ENCODE measurements around the gene CFAP77. TPM values are rescaled to one million over a fixed set of nuclear protein-coding genes. Genes with fewer than 3 reads are reported as not detected.

The CFAP77 gene
- total RNA-seq, 1 donor from 2014 or later: 1.8 TPM

GRCh38 chr9:132609184-132609583 is 199.2 kb downstream of the CFAP77 start:
- no peaks in the 10 kb centered on the region for H3K9me3 Mint-ChIP-seq
- Histone ChIP-seq H3K9me3 (ENCODE audit: low read depth) (no peaks in the 10 kb centered on the region), H4K20me1 (ENCODE audit: low read depth) (peaks cover 65% of the 10 kb centered on the region), H3K27ac (no peak overlapping the region), H3K4me3 (no peak overlapping the region), H3K27me3 (peaks cover 7% of the 10 kb centered on the region), H2AFZ (replicated peaks) (no peak overlapping the region), H3K36me3 (no peaks in the 10 kb centered on the region), H3F3A (ENCODE audit: low read depth) (peaks cover 46% of the 10 kb centered on the region), H3K4me2 (peak overlapping the region; percentile 38), H3K79me2 (ENCODE audit: low read depth) (no peaks in the 10 kb centered on the region), H3K9ac (no peak overlapping the region), H3K4me1 (peaks cover 33% of the 10 kb centered on the region)
- peaks cover 30% of the 10 kb centered on the region for H3K36me3 Mint-ChIP-seq
- peak overlapping the region; percentile 83 for H3K27ac Mint-ChIP-seq
- H3K27me3 Mint-ChIP-seq (ENCODE audit: insufficient read depth, low read depth): peaks cover 6% of the 10 kb centered on the region
- H3K4me3 Mint-ChIP-seq: no peak overlapping the region
- DNase-seq (ENCODE audit: low spot score): peak; percentile 88
- TF ChIP-seq EZH2phosphoT487 (IDR thresholded peaks at IDR 0.05) (peak; percentile 62), CTCF (IDR thresholded peaks at IDR 0.05) (peak; percentile 54), EZH2 (IDR thresholded peaks at IDR 0.05) (no peak)
- peaks cover 60% of the 10 kb centered on the region for H3K4me1 Mint-ChIP-seq

- peaks cover 6% of the 10 kb centered on the region for H3K27me3 Mint-ChIP-seq (ENCODE audit: insufficient read depth, low read depth)
- Histone ChIP-seq H4K20me1 (ENCODE audit: low read depth) (peaks cover 61% of the 10 kb centered on the region), H3K27ac (no peak overlapping the region), H2AFZ (replicated peaks) (no peak overlapping the region), H3K4me3 (no peak overlapping the region), H3K36me3 (no peaks in the 10 kb centered on the region), H3K4me1 (peaks cover 30% of the 10 kb centered on the region), H3K79me2 (ENCODE audit: low read depth) (no peaks in the 10 kb centered on the region), H3K9me3 (ENCODE audit: low read depth) (no peaks in the 10 kb centered on the region), H3K27me3 (peaks cover 7% of the 10 kb centered on the region), H3K4me2 (peak overlapping the region; percentile 38), H3F3A (ENCODE audit: low read depth) (peaks cover 42% of the 10 kb centered on the region), H3K9ac (no peak overlapping the region)
- no peak overlapping the region for H3K4me3 Mint-ChIP-seq
- H3K4me1 Mint-ChIP-seq: peaks cover 54% of the 10 kb centered on the region
- no peak for DNase-seq (ENCODE audit: low spot score)
- H3K36me3 Mint-ChIP-seq: peaks cover 32% of the 10 kb centered on the region
- H3K27ac Mint-ChIP-seq: no peak overlapping the region
- TF ChIP-seq EZH2 (IDR thresholded peaks at IDR 0.05) (no peak), CTCF (IDR thresholded peaks at IDR 0.05) (no peak), EZH2phosphoT487 (IDR thresholded peaks at IDR 0.05) (no peak)
- H3K9me3 Mint-ChIP-seq: no peaks in the 10 kb centered on the region
These were observed 199.8 kb downstream of the CFAP77 start for GRCh38 chr9:132609829-132610228.

- no peak for TF ChIP-seq EZH2phosphoT487 (IDR thresholded peaks at IDR 0.05)
- TF ChIP-seq EZH2 (IDR thresholded peaks at IDR 0.05): no peak
- no peak for TF ChIP-seq CTCF (IDR thresholded peaks at IDR 0.05)
- no peak overlapping the region for H3K4me2 ChIP-seq
- no peak overlapping the region for H3K4me3 Mint-ChIP-seq
- H3K9me3 ChIP-seq (ENCODE audit: low read depth): no peaks in the 10 kb centered on the region
- H3K9ac ChIP-seq: no peak overlapping the region
- no peak for DNase-seq (ENCODE audit: low spot score)
- no peak overlapping the region for H3K27ac ChIP-seq
- peaks cover 49% of the 10 kb centered on the region for H3K4me1 Mint-ChIP-seq
- peaks cover 22% of the 10 kb centered on the region for H3K4me1 ChIP-seq
- H3K27ac Mint-ChIP-seq: peak overlapping the region; percentile 35
- no peaks in the 10 kb centered on the region for H3K79me2 ChIP-seq (ENCODE audit: low read depth)
- H3K36me3 ChIP-seq: no peaks in the 10 kb centered on the region
- peaks cover 34% of the 10 kb centered on the region for H3F3A ChIP-seq (ENCODE audit: low read depth)
- H3K9me3 Mint-ChIP-seq: no peaks in the 10 kb centered on the region
- no peak overlapping the region for H2AFZ ChIP-seq (replicated peaks)
- H4K20me1 ChIP-seq (ENCODE audit: low read depth): peaks cover 52% of the 10 kb centered on the region
- no peak overlapping the region for H3K4me3 ChIP-seq
- H3K27me3 ChIP-seq: peaks cover 7% of the 10 kb centered on the region
- H3K36me3 Mint-ChIP-seq: peaks cover 38% of the 10 kb centered on the region
- peaks cover 6% of the 10 kb centered on the region for H3K27me3 Mint-ChIP-seq (ENCODE audit: insufficient read depth, low read depth)
These were observed 200.7 kb downstream of the CFAP77 start for GRCh38 chr9:132610661-132611060.

Data from neural progenitor cell (in vitro differentiated cells).